CD4-positive, alpha-beta T cell (primary cell): Measurements from ENCODE around the gene THADA. TPM values are rescaled to one million over a fixed set of nuclear protein-coding genes. Genes with fewer than 3 reads are reported as not detected.

Source experiments
- ATAC-seq: fragments of 200-7000 bp; cut with Tn5 transposase; one replicate; pipeline ENCODE4 v1.10.0; 2022; ENCODE audit warnings: mild to moderate bottlenecking; ENCODE audit not compliant: poor library complexity
- CTCF ChIA-PET: fragments of 350-600 bp; sonication (Branson Sonifier 250); formaldehyde crosslinking; loops from one replicate; lab custom pipeline; 2021; ENCODE audit warnings: antibody characterized with exemption, inconsistent platforms; lab: Charles Lee
- POLR2A ChIA-PET: fragments of 350-600 bp; sonication (Branson Sonifier 250); formaldehyde crosslinking; loops from one replicate; lab custom pipeline; 2021; ENCODE audit warnings: antibody characterized with exemption, inconsistent platforms; lab: Charles Lee
- DNase-seq, 14 experiments: peaks; one replicate each; pipeline ENCODE4 v3.0.0-alpha.2; 2013 to 2020; ENCODE audit warnings: mixed read lengths in 2 of 14
- H3K27ac ChIP-seq, 2 donors: one replicate each; pipeline versions ENCODE4 v1.5.1 to v1.7.0; 2013; ENCODE audit warnings: low read length in 2 of 2, low read depth in 1 of 2, mild to moderate bottlenecking in 1 of 2
- H3K27me3 ChIP-seq, 2 experiments: 1 replicate in 1 of 2; 2 replicates in 1 of 2; pipeline versions ENCODE4 v1.6.1 to v1.7.0; 2013; ENCODE audit warnings: low read length in 2 of 2, control low read depth in 1 of 2, mild to moderate bottlenecking in 1 of 2, moderate library complexity in 1 of 2; ENCODE audit not compliant: insufficient read depth in 2 of 2, control insufficient read depth in 1 of 2
- H3K36me3 ChIP-seq: one replicate; pipeline ENCODE4 v1.6.1; 2013; ENCODE audit warnings: low read length, control low read depth; ENCODE audit not compliant: insufficient read depth
- H3K4me1 ChIP-seq: one replicate; pipeline ENCODE4 v1.6.1; 2013; ENCODE audit warnings: low read length, control low read depth; ENCODE audit not compliant: insufficient read depth
- H3K4me3 ChIP-seq: one replicate; pipeline ENCODE4 v1.5.1; 2013; ENCODE audit warnings: mild to moderate bottlenecking, low read length, moderate library complexity
- H3K9me3 ChIP-seq, 2 experiments: 1 replicate in 1 of 2; 2 replicates in 1 of 2; pipeline versions ENCODE4 v1.6.1 to v1.7.0; 2013; ENCODE audit warnings: low read length in 2 of 2, mild to moderate bottlenecking in 2 of 2, control low read depth in 1 of 2, moderate library complexity in 1 of 2; ENCODE audit not compliant: control insufficient read depth in 1 of 2, insufficient read depth in 1 of 2
- H3K27ac Mint-ChIP-seq: one replicate; pipeline ENCODE4 v1.8.0; 2020; ENCODE audit warnings: mixed read lengths
- H3K27me3 Mint-ChIP-seq: one replicate; pipeline ENCODE4 v1.8.0; 2021; ENCODE audit warnings: mixed read lengths
- H3K36me3 Mint-ChIP-seq: one replicate; pipeline ENCODE4 v1.8.0; 2021; ENCODE audit warnings: low read depth, mixed read lengths
- H3K4me1 Mint-ChIP-seq: one replicate; pipeline ENCODE4 v1.8.0; 2021; ENCODE audit warnings: low read depth, mixed read lengths
- H3K4me3 Mint-ChIP-seq: one replicate; pipeline ENCODE4 v1.8.0; 2020; ENCODE audit warnings: mild to moderate bottlenecking, mixed read lengths
- H3K9me3 Mint-ChIP-seq: one replicate; pipeline ENCODE4 v1.8.0; 2020; ENCODE audit warnings: mixed read lengths
- CTCF ChIP-seq: fragments of 200-600 bp; IDR thresholded peaks from one replicate; pipeline ENCODE4 v1.8.0; 2022; ENCODE audit warnings: antibody characterized with exemption, mild to moderate bottlenecking
- intact Hi-C, 2 experiments: fragments of 100-400 bp; cut with DNase I in 1 of 2; cut with micrococcal nuclease in 1 of 2; formaldehyde crosslinking; loops; one replicate each; pipeline versions ENCODE4 v1.15.1 to v1.9.0; 2023 to 2025; cut with DNase I, micrococcal nuclease
- total RNA-seq, 174 experiments: library from RNA in 2 of 174; stranded (reverse) in 2 of 174; gene quantifications; one replicate each; pipeline ENCODE4 v1.2.3 and lab custom pipeline; 2021 to 2026

The THADA gene
- total RNA-seq, 2 experiments from 2014 or later = 29.3 to 32.9 TPM

- Mint-ChIP-seq H3K9me3 (no peaks in the 10 kb centered on the region), H3K27ac (no peak overlapping the region), H3K4me3 (no peak overlapping the region), H3K27me3 (no peaks in the 10 kb centered on the region), H3K36me3 (peaks cover 39% of the 10 kb centered on the region), H3K4me1 (no peaks in the 10 kb centered on the region)
- no peaks in the 10 kb centered on the region for H3K9me3 ChIP-seq
- H3K27me3 ChIP-seq = no peaks in the 10 kb centered on the region
- no peak overlapping the region for H3K4me3 ChIP-seq
- CTCF ChIA-PET = no interaction called here
- no peak for ATAC-seq
- H3K27ac ChIP-seq = no peak overlapping the region
- intact Hi-C loops = no loop called here
- TF ChIP-seq CTCF = no peak
- POLR2A ChIA-PET = no interaction called here
- H3K36me3 ChIP-seq = peaks cover 4% of the 10 kb centered on the region
- no peaks in the 10 kb centered on the region for H3K4me1 ChIP-seq
- DNase-seq = no peak
Observed at GRCh38 chr2:43491065-43491639, 104.7 kb downstream of the THADA start.

- DNase-seq = no peak
- Mint-ChIP-seq H3K36me3 (peaks cover 30% of the 10 kb centered on the region), H3K4me1 (no peaks in the 10 kb centered on the region), H3K9me3 (no peaks in the 10 kb centered on the region), H3K27ac (no peak overlapping the region), H3K27me3 (no peaks in the 10 kb centered on the region), H3K4me3 (no peak overlapping the region)
- no peak for ATAC-seq
- no peak overlapping the region for H3K4me3 ChIP-seq
- H3K9me3 ChIP-seq = no peaks in the 10 kb centered on the region
- ChIA-PET POLR2A (no interaction called here), CTCF (no interaction called here)
- H3K27me3 ChIP-seq = no peaks in the 10 kb centered on the region
- no peaks in the 10 kb centered on the region for H3K4me1 ChIP-seq
- no peaks in the 10 kb centered on the region for H3K36me3 ChIP-seq
- no peak for TF ChIP-seq CTCF
- intact Hi-C loops = no loop called here
- H3K27ac ChIP-seq = no peak overlapping the region
Observed at GRCh38 chr2:43490252-43490786, 105.5 kb downstream of the THADA start.

- DNase-seq (no peak), ATAC-seq (no peak)
- ChIA-PET POLR2A (no interaction called here), CTCF (no interaction called here)
- H3K4me3 Mint-ChIP-seq = no peak overlapping the region
- no peak overlapping the region for H3K27ac ChIP-seq
- peaks cover 24% of the 10 kb centered on the region for H3K36me3 Mint-ChIP-seq
- no peak overlapping the region for H3K4me3 ChIP-seq
- no peaks in the 10 kb centered on the region for H3K9me3 Mint-ChIP-seq
- no peaks in the 10 kb centered on the region for H3K4me1 Mint-ChIP-seq
- no peak for TF ChIP-seq CTCF
- no peaks in the 10 kb centered on the region for H3K4me1 ChIP-seq
- no peaks in the 10 kb centered on the region for H3K27me3 ChIP-seq
- H3K9me3 ChIP-seq = no peaks in the 10 kb centered on the region
- intact Hi-C loops = loop anchor here in 1 of 2 experiments (2.0 to 10.0 kb wide), 3 partner anchors 258 to 634 kb away; no protein-coding TSS in a partner anchor
- H3K27me3 Mint-ChIP-seq = no peaks in the 10 kb centered on the region
- no peak overlapping the region for H3K27ac Mint-ChIP-seq
- H3K36me3 ChIP-seq = no peaks in the 10 kb centered on the region
Observed at GRCh38 chr2:43488737-43489136, 107.1 kb downstream of the THADA start.
